ENCODE data around the gene CPED1.
"Not testable (repeated sequence)": the region's sequence is repeated elsewhere in the genome, so short reads cannot be mapped to it uniquely, and the experiment has no call there.

CPED1 gene

GRCh38 chr7:121026577-121027111 lies 38.1 kb downstream of the CPED1 start:
- DNase-seq (ENCODE audit: insufficient read length, low spot score), result no peak
- FAIRE-seq, result no peak
- TF ChIP-seq CTCF (IDR thresholded peaks at IDR 0.05; ENCODE audit: insufficient read depth, missing control alignments), result no peak

GRCh38 chr7:121027761-121028669 lies 39.5 kb downstream of the CPED1 start:
- TF ChIP-seq CTCF (IDR thresholded peaks at IDR 0.05; ENCODE audit: insufficient read depth, missing control alignments), result no peak
- no peak for FAIRE-seq
- DNase-seq (ENCODE audit: insufficient read length, low spot score), result no peak

- no peak for TF ChIP-seq CTCF (IDR thresholded peaks at IDR 0.05; ENCODE audit: insufficient read depth, missing control alignments)
- FAIRE-seq (peak; percentile 6), DNase-seq (ENCODE audit: insufficient read length, low spot score) (no peak)
Measured at GRCh38 chr7:121029302-121029701, 40.8 kb downstream of the CPED1 start.

- FAIRE-seq (no peak), DNase-seq (ENCODE audit: insufficient read length, low spot score) (no peak)
- TF ChIP-seq CTCF (IDR thresholded peaks at IDR 0.05; ENCODE audit: insufficient read depth, missing control alignments), result no peak
Measured at GRCh38 chr7:121030308-121030707, 41.8 kb downstream of the CPED1 start.

- no peak for TF ChIP-seq CTCF (IDR thresholded peaks at IDR 0.05; ENCODE audit: insufficient read depth, missing control alignments)
- DNase-seq (ENCODE audit: insufficient read length, low spot score), result no peak
- no peak for FAIRE-seq
Measured at GRCh38 chr7:121032645-121033460, 44.3 kb downstream of the CPED1 start.

GRCh38 chr7:121034929-121035328 lies 46.4 kb downstream of the CPED1 start:
- DNase-seq (ENCODE audit: insufficient read length, low spot score), result no peak
- no peak for FAIRE-seq
- TF ChIP-seq CTCF (IDR thresholded peaks at IDR 0.05; ENCODE audit: insufficient read depth, missing control alignments), result no peak

- FAIRE-seq; DNase-seq (ENCODE audit: insufficient read length, low spot score): not testable (repeated sequence)
Measured at GRCh38 chr7:121036776-121037175, 48.3 kb downstream of the CPED1 start.

- not testable (repeated sequence) for DNase-seq (ENCODE audit: insufficient read length, low spot score); FAIRE-seq
Measured at GRCh38 chr7:121037329-121037728, 48.8 kb downstream of the CPED1 start.
